GM12892 (cell line): ENCODE data around the gene TMEM151A.

Experiments used
- POLR2A ChIP-seq: IDR thresholded peaks from 2 replicates; pipeline ENCODE4 v1.6.1; 2011; ENCODE audit warnings: low read depth, low read length, control low read depth
- TAF1 ChIP-seq: IDR thresholded peaks from 2 replicates; pipeline ENCODE4 v1.6.1; 2011; ENCODE audit warnings: low read depth, mild to moderate bottlenecking, control low read depth, low read length, borderline replicate concordance

DNA sequence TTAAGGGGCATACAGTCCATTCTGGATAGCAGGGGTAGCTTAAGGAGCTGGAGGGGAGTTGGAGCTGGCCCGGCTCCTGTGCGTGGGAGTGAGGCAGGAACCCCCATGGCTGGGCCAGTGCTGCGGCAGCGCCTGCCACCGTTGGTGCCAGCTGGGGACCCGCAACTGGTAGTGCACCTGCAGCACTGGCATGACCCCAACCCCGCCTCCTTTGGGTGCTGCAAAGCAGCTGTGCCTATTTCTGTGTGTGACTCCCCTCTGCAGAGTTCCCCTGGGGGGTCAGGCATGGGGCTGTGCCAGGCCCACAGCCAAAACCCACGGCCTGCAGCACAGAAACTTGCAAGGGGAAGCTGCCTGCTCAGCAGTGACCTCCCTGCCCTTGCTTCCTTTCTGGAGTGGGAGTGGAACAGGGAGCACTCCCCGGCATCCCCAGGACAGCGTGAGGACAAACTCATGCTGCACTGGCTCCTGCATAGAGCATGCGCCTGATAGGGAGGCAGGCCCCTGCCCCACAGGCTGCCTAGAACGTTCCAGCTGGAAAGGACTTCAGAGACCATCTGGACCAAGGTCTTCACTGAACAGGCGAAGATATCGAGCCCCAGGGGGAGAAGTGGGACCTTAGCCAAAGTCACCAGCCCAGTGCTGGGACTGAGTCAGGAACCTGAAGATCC is 49.5 kb upstream of the TMEM151A start:
- TF ChIP-seq POLR2A, result no peak
- no peak for TF ChIP-seq TAF1
